ENCODE results near the gene CYBA. TPM values are rescaled to one million over a fixed set of nuclear protein-coding genes. Genes with fewer than 3 reads are reported as not detected.

The CYBA gene
- total and polyA plus RNA-seq, 2 of the 4 experiments (the other 2 are of a cell fraction) = 65.6 to 169 TPM

DNA sequence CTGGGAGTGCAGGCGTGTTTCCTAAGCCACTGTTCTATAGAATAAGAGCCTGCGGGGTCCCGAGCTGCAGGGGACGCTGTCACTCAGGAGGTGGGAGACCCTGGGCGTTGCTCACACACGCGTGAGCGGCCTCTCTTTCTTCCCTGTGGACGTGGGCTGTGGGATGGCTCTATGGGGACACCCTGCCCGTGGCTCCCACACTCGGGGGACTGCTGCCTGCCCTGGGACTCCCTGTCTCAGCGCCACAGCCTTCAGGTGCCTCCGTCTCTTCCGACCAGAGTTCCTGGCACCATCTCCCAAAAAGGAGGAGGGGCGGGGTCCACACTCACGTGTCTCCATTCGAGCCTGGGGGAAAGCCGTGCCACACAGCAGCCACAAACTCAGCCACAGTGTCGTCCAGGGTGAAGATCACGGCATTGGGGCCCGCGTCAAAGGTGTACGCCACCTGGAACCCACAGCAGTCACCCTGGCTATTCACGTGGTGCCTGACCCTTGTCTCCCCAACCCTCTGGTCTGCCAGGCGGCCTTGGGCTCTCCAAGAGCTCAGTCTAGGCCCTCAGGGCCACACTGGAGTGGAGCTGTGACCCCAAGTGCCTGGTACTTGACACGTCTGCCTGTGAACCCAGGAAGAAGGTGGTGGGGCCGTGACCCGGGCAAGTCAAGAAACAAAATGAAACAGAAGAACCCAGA lies 3.7 kb upstream of the CYBA start:
- Histone ChIP-seq H3K4me2 (ENCODE audit: low read depth, low read length) (no peak overlapping the region), H2BK20ac (ENCODE audit: low read depth, low read length) (no peak overlapping the region), H2BK5ac (ENCODE audit: low read depth, low read length, poor library complexity, severe bottlenecking) (no peak overlapping the region), H4K5ac (ENCODE audit: low read depth, low read length) (no peak overlapping the region), H2AFZ (replicated peaks; ENCODE audit: low read length, poor library complexity) (peak overlapping the region; percentile 32), H3K36me3 (ENCODE audit: control insufficient read depth, insufficient read depth, low read length) (peaks cover 13% of the 10 kb centered on the region), H2AK5ac (ENCODE audit: low read depth, low read length) (no peak overlapping the region), H3K4ac (ENCODE audit: low read depth, low read length) (no peak overlapping the region), H2AK9ac (replicated peaks; ENCODE audit: low read depth, low read length, poor library complexity) (peak overlapping the region; percentile 28), H2BK15ac (ENCODE audit: low read depth, low read length) (no peak overlapping the region), H3K23ac (ENCODE audit: low read depth, low read length) (no peak overlapping the region), H4K8ac (ENCODE audit: low read depth in 2 of 2, low read length in 2 of 2) (no peak overlapping the region), H3K9me1 (ENCODE audit: insufficient read depth, low read length) (no peaks in the 10 kb centered on the region), H3K9ac (ENCODE audit: low read depth, low read length) (no peak overlapping the region), H3K18ac (ENCODE audit: low read depth, low read length) (no peak overlapping the region), H3K4me1 (ENCODE audit: control insufficient read depth, insufficient read depth, low read length) (peaks cover 5% of the 10 kb centered on the region; the same call in 1 of the 2 replicates), H2BK120ac (ENCODE audit: low read depth, low read length) (no peak overlapping the region), H4K91ac (ENCODE audit: insufficient read depth, low read depth, low read length) (no peak overlapping the region), H3K27ac (ENCODE audit: insufficient read depth, low read length) (no peak overlapping the region), H4K20me1 (ENCODE audit: insufficient read depth, low read length) (peaks cover 3% of the 10 kb centered on the region; the same call in 1 of the 2 replicates), H3K4me3 (ENCODE audit: insufficient read depth, low read depth, low read length) (no peak overlapping the region), H3K27me3 (ENCODE audit: control insufficient read depth, insufficient read depth, low read length) (no peaks in the 10 kb centered on the region), H3K56ac (ENCODE audit: extremely low read depth, insufficient read depth, low read length) (no peak overlapping the region), H3K79me1 (ENCODE audit: low read depth in 1 of 2, low read length in 2 of 2) (peaks cover 0 to 28% of the 10 kb centered on the region in 2 experiments; a peak in 3 of 4 replicates), H3K14ac (replicated peaks; ENCODE audit: low read depth, low read length) (no peak overlapping the region), H3K9me3 (ENCODE audit: control insufficient read depth, insufficient read depth, low read length) (no peaks in the 10 kb centered on the region)
- no TSS peak for BruUV-seq (replicated peaks)
- ATAC-seq (ENCODE audit: low read depth) (no peak), DNase-seq (no peak)
- ChIA-PET POLR2A (ENCODE audit: unreplicated experiment) (no interaction called here), CTCF (no interaction called here)
- 93% methylated on average over 25 of the region's 28 CpGs; no CpG with 5 or more reads in 1 of the 2 experiments for WGBS, 2 experiments (ENCODE audit: extremely low coverage in 2 of 2, insufficient read length in 1 of 2)
- dilution Hi-C loops (cut with HindIII; ENCODE audit: low sequenced_read_pairs, unreplicated experiment) = no loop called here
- in situ Hi-C loops (cut with MboI; ENCODE audit: low sequenced_read_pairs) = no loop called here
- intact Hi-C loops (cut with micrococcal nuclease) = no loop called here
- TF ChIP-seq NFE2L2 (IDR thresholded peaks at IDR 0.05; ENCODE audit: low read depth, low read length) (no peak), RCOR1 (IDR thresholded peaks at IDR 0.05; ENCODE audit: insufficient replicate concordance, low read length) (no peak), SMC3 (IDR thresholded peaks at IDR 0.05; ENCODE audit: low read depth, low read length) (no peak), CEBPB (IDR thresholded peaks at IDR 0.05; ENCODE audit: low read depth, low read length) (no peak), MAFK (IDR thresholded peaks at IDR 0.05; ENCODE audit: low read depth, low read length) (no peak), CHD1 (IDR thresholded peaks at IDR 0.05; ENCODE audit: low read depth, low read length) (no peak), MXI1 (IDR thresholded peaks at IDR 0.05; ENCODE audit: borderline replicate concordance, low read depth, low read length) (no peak), POLR2A (IDR thresholded peaks at IDR 0.05; ENCODE audit: low read depth, low read length) (no peak)
- TF ChIP-seq, protein P1, sequence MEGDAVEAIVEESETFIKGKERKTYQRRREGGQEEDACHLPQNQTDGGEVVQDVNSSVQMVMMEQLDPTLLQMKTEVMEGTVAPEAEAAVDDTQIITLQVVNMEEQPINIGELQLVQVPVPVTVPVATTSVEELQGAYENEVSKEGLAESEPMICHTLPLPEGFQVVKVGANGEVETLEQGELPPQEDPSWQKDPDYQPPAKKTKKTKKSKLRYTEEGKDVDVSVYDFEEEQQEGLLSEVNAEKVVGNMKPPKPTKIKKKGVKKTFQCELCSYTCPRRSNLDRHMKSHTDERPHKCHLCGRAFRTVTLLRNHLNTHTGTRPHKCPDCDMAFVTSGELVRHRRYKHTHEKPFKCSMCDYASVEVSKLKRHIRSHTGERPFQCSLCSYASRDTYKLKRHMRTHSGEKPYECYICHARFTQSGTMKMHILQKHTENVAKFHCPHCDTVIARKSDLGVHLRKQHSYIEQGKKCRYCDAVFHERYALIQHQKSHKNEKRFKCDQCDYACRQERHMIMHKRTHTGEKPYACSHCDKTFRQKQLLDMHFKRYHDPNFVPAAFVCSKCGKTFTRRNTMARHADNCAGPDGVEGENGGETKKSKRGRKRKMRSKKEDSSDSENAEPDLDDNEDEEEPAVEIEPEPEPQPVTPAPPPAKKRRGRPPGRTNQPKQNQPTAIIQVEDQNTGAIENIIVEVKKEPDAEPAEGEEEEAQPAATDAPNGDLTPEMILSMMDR (conservative IDR thresholded peaks at IDR 0.05; ENCODE audit: low read depth, low read length) = no peak
- TF ChIP-seq, protein P2, sequence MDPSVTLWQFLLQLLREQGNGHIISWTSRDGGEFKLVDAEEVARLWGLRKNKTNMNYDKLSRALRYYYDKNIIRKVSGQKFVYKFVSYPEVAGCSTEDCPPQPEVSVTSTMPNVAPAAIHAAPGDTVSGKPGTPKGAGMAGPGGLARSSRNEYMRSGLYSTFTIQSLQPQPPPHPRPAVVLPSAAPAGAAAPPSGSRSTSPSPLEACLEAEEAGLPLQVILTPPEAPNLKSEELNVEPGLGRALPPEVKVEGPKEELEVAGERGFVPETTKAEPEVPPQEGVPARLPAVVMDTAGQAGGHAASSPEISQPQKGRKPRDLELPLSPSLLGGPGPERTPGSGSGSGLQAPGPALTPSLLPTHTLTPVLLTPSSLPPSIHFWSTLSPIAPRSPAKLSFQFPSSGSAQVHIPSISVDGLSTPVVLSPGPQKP (IDR thresholded peaks at IDR 0.05; ENCODE audit: borderline replicate concordance, low read depth, low read length) = no peak

Data from IMR-90 (cell line).